ENCODE measurements around the gene FADD. TPM values are rescaled to one million over a fixed set of nuclear protein-coding genes. Genes with fewer than 3 reads are reported as not detected.

Gene FADD
- total RNA-seq, 1 donor from 2014 or later: 24.5 TPM

Other genes starting within 250 kb of the FADD start
- 1.6 TPM for gene ANO1, start 125.0 kb upstream of the FADD start, total RNA-seq
- 25.6 TPM for gene PPFIA1, start 67.4 kb downstream of the FADD start, total RNA-seq
- 71.5 TPM for gene CTTN, start 195.2 kb downstream of the FADD start, total RNA-seq

Measured in skeletal muscle tissue (tissue), 1 donor.